ENCODE measurements around the gene CLIC4.

Gene CLIC4

GRCh38 chr1:24856787-24857506 is 111.7 kb downstream of the CLIC4 start:
- DNase-seq = no peak

DNA sequence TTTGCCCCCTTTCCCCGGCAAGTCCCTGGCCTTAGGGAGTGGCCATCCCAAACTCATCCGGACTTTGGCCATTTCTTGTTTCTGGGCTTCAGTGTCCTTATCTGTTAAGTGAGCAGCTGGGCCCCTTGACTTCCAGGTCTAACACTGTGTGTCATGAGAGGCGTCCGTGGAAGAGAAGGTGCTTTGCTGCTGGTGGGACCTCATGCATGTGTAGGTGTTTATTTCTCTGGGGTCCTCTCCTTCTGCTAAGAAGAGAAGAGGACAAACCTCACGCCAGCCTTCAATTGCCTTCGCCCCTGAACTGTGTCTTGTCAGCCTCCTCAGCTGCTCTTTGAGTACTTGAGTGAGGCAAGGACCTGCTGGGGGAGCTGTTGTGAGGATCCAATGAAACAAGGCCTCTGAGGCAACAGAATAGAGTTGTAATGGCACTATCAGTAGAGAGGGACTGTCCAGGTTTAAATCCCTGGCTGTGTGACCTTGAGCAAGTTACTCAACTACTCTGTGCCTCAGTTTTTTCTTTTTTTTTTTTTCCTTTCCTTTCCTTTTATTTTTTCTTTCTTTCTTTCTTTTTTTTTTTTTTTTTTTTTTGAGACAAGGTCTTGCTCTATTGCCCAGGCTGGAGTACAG is 112.4 kb downstream of the CLIC4 start:
- DNase-seq = no peak

DNA sequence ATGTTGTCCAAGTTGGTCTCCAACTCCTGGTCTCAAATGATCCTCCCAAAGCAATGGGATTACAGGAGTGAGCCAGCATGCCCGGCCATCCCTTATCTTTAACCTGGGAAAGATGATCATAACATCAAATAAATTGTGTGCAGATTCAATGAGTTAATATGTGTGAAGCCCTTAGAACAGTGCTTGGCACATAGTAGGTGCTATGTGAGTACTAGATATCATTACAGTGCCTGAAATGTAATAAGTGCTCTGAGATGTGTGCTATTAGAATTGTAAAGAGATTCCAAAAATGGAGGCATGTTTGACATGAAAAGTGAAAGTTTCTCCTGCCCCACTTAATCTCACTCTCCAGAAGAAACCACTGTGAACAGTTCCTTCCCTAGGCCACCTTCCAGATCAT is 113.0 kb downstream of the CLIC4 start:
- no peak for DNase-seq

GRCh38 chr1:24859063-24860010 is 114.1 kb downstream of the CLIC4 start:
- no peak for DNase-seq

GRCh38 chr1:24860841-24861240 is 115.6 kb downstream of the CLIC4 start:
- DNase-seq = no peak

DNA sequence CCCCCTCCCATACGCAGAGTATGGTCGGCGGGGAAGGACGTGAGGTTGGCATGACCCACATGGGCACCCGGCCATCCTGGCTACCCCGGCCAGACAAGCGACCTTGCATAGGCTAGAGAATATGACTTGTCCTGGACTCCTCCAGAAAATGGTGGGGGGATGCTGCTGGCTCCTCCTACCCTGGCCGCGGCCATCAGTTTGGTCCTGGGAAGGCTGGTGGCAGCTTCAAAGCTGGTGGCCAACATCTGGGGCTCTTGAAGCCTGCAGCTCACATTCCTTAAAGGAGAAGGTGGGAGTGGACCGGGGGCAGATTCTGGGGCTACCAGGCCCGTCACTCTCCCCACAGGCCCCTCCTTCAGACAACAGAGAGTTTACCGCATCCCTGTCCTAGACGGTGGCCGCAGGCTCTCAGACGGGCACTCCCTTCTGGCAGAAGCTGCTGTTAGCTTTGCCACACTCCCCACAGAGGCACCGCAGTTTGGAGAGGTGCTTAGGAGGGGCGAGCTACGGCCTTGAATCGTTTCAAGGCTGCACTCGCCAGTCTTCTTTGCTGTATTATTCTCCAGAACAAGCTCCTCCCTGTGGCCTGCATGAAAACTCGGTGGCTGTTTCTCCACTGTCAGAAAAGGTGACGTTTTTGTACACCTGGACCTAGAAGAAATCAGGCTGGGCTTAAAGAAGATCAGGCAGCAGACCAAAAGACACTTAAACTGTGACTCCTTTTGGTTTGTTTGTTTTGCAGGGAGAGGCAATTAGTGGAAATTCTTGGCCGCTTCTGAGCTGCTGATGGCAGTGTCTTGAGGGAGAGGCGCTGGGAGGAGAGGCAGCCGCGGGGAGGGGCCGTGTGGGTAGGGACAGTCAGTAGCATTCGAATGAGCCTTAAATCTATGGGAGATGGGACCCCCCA is 116.8 kb downstream of the CLIC4 start:
- DNase-seq = no peak

GRCh38 chr1:24862775-24863483 is 117.7 kb downstream of the CLIC4 start:
- DNase-seq = no peak

DNA sequence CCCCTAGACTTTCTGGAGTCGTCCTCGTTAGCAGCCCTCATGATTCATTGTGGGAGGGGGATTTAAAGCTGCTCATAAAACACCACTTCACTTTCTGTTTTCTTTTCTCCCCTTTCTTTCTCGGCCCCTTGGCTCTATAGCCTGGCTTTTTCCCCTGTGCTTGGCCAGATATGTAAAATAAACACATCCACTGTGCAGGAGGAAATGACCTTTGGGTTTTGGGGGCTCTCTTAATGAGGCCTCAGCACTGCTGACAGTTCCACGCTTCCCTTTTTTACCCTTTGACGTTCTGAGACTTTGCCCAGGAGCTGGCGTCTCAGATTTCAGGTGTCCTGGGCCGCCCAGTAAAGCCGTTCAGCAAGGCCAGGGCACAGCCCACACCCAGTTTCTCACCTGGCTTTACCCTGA is 119.1 kb downstream of the CLIC4 start:
- DNase-seq = no peak

- no peak for DNase-seq
These were observed 119.9 kb downstream of the CLIC4 start for GRCh38 chr1:24865168-24865567.

DNA sequence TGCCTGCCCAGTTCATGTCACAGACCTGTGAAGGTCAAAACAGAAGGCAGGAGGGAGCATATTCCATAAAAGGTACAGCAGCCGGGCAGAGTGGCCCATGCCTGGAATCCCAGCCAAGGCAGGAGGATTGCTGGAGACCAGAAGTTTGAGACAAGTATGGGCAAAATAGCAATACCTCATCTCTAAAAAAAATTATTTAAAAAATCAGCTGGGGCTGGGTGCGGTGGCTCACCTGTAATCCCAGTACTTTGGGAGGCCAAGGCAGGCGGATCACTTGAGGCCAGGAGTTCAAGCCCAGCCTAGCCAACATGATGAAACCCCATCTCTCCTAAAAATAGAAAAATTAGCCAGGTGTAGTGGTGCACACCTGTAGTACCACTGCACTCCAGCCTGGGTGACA is 120.3 kb downstream of the CLIC4 start:
- DNase-seq = no peak

DNA sequence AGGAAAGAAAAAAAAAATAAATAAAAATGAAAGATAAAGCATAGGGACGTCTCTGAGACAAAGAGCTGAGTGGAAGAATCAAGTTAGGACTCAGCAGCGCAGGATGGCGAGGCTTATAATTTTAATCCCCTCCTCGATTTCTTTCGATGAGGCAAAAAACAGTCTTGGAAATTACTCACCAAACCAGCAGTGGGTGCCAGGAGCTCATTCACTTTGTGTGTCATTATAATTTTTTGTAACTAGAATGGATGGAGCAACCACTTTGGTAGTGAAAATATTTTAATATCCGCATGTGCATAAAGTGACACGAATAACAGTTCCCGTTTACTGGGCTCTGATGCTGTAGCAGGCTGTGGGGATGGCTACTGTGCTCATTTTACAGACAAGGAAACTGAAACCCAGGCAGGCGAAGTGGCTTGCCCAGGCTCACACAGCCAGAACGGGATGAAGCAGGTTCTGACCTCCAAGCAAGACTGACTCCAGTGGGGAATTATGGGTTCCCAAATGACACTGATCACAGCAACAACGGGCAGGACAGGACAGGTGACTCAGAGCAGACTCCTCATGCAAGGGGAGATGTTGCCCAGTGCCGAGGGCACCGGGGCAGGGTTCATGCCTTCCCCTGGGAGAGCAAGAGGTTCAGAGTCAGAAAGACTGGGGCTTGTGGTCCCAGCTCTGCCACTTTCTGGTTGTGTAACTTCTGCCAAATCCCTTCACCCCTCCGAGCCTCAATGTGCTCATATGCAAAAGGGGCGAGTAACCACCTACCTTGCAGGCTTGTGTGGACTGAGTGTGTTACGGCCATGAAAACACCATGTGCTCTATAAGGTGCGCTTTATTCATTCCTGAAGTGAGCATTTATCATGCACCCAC is 121.2 kb downstream of the CLIC4 start:
- DNase-seq = no peak

GRCh38 chr1:24867084-24867870 is 122.0 kb downstream of the CLIC4 start:
- no peak for DNase-seq

GRCh38 chr1:24868016-24868875 is 123.0 kb downstream of the CLIC4 start:
- no peak for DNase-seq

- DNase-seq = no peak
These were observed 125.4 kb downstream of the CLIC4 start for GRCh38 chr1:24870551-24871195.

DNA sequence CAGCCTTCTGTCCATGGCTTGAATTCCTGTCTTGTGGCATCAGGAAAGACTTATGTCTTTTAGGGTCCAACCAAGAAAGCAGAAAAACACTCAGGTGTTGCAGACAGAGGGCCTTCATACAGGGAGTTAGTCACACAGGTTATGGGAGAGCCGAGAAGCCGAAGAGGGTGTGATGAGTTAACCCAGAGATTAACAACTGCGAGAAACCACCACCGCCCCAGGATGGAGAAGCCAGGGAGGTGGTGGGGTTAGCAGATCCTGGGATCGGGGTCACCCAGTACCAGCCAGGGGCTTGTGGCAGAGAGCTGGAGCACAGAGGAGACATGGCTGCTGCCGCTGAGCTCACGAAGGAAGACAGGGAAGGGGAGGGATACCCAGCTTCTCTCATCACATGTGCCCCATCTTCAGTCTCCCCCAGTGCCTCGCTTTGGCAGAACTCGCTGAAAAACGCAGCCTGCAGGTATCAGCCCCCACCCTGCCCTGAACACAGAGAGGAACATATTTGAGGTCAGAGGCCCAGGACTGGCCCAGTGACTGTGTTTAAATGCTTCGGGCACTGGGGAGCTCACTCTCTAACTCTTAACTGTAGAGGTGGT is 126.2 kb downstream of the CLIC4 start:
- no peak for DNase-seq

GRCh38 chr1:24872061-24872850 is 127.0 kb downstream of the CLIC4 start:
- peak in 27 of 58 donors; percentile 5 to 63 (median 21) for DNase-seq
